WTC11 (cell line): ENCODE results near the gene TMEM181.
"Not testable (repeated sequence)": the region's sequence is repeated elsewhere in the genome, so short reads cannot be mapped to it uniquely, and the experiment has no call there.

Experiments
- ATF1 ChIP-seq: sonication (generic); formaldehyde crosslinking; IDR thresholded peaks from 2 replicates; pipeline ENCODE4 v1.8.1; 2023; ENCODE audit warnings: mild to moderate bottlenecking, moderate library complexity, missing genetic modification reagents
- CBFB ChIP-seq: sonication (generic); formaldehyde crosslinking; IDR thresholded peaks from 2 replicates; pipeline ENCODE4 v1.8.1; 2022; ENCODE audit warnings: mild to moderate bottlenecking, low read depth, missing genetic modification reagents
- CREB1 ChIP-seq: sonication (generic); formaldehyde crosslinking; IDR thresholded peaks from 2 replicates; pipeline ENCODE4 v1.8.0; 2023; ENCODE audit warnings: mild to moderate bottlenecking, missing genetic modification reagents
- CTCF ChIP-seq: fragments of 200-600 bp; IDR thresholded peaks from 2 replicates; pipeline ENCODE4 v1.8.0; 2022; ENCODE audit warnings: antibody characterized with exemption
- ETV6 ChIP-seq: sonication (generic); formaldehyde crosslinking; IDR thresholded peaks from 2 replicates; pipeline ENCODE4 v1.8.1; 2022; ENCODE audit warnings: mild to moderate bottlenecking, missing genetic modification reagents
- IRF2 ChIP-seq: sonication (generic); formaldehyde crosslinking; IDR thresholded peaks from 2 replicates; pipeline ENCODE4 v1.8.0; 2022; ENCODE audit warnings: low read depth, missing genetic modification reagents, borderline replicate concordance
- KAT7 ChIP-seq: sonication (generic); formaldehyde crosslinking; IDR thresholded peaks from 2 replicates; pipeline ENCODE4 v1.8.1; 2023; ENCODE audit warnings: missing genetic modification reagents, mild to moderate bottlenecking, borderline replicate concordance
- MXD4 ChIP-seq: fragments of 250-450 bp; sonication (Bioruptor Pico); IDR thresholded peaks from 2 replicates; pipeline ENCODE4 v1.8.0; 2021; ENCODE audit warnings: mild to moderate bottlenecking, moderate library complexity, borderline replicate concordance
- TCF7 ChIP-seq: sonication (generic); formaldehyde crosslinking; IDR thresholded peaks from 2 replicates; pipeline ENCODE4 v1.8.0; 2022; ENCODE audit warnings: mild to moderate bottlenecking, low read depth, missing genetic modification reagents, moderate library complexity
- TEAD4 ChIP-seq: sonication (generic); formaldehyde crosslinking; IDR thresholded peaks from 2 replicates; pipeline ENCODE4 v1.8.0; 2022; ENCODE audit warnings: mild to moderate bottlenecking, missing genetic modification reagents
- ZBTB43 ChIP-seq: sonication (generic); formaldehyde crosslinking; IDR thresholded peaks from 2 replicates; pipeline ENCODE4 v1.8.1; 2023; ENCODE audit warnings: mild to moderate bottlenecking, missing genetic modification reagents
- ZNF232 ChIP-seq: sonication (generic); formaldehyde crosslinking; IDR thresholded peaks from 2 replicates; pipeline ENCODE4 v1.8.0; 2022; ENCODE audit warnings: mild to moderate bottlenecking, missing genetic modification reagents
- TF ChIP-seq, protein P1 (sequence below): sonication (generic); formaldehyde crosslinking; IDR thresholded peaks from 2 replicates; pipeline ENCODE4 v1.8.0; 2022; ENCODE audit warnings: missing genetic modification reagents

DNA sequence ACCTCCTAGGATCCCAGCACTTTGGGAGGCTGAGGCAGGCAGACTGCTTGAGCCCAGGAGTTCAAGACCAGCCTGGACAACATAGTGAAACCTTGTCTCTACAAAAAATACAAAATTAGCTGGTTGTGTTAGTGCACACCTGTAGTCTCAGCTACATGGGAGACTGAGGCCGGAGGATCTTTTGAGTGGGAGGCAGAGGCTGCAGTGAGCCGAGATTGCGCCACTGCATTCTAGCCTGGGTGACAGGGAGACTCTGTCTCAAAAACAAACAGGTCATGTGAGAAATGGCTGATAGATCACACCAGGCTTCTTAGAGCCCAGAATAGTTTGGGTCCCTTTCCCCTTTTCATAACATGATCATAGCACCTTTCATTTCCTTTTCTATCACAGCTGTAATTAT lies 2.8 kb upstream of the TMEM181 start:
- not testable (repeated sequence) for TF ChIP-seq CTCF; TCF7 (CRISPR knock-in tag); ATF1 (CRISPR knock-in tag); KAT7 (CRISPR knock-in tag); IRF2; ZNF232; CBFB (CRISPR knock-in tag); TEAD4 (CRISPR knock-in tag); ETV6 (CRISPR knock-in tag); CREB1 (CRISPR knock-in tag); MXD4 (CRISPR knock-in tag); ZBTB43 (CRISPR knock-in tag)
- TF ChIP-seq, protein P1, sequence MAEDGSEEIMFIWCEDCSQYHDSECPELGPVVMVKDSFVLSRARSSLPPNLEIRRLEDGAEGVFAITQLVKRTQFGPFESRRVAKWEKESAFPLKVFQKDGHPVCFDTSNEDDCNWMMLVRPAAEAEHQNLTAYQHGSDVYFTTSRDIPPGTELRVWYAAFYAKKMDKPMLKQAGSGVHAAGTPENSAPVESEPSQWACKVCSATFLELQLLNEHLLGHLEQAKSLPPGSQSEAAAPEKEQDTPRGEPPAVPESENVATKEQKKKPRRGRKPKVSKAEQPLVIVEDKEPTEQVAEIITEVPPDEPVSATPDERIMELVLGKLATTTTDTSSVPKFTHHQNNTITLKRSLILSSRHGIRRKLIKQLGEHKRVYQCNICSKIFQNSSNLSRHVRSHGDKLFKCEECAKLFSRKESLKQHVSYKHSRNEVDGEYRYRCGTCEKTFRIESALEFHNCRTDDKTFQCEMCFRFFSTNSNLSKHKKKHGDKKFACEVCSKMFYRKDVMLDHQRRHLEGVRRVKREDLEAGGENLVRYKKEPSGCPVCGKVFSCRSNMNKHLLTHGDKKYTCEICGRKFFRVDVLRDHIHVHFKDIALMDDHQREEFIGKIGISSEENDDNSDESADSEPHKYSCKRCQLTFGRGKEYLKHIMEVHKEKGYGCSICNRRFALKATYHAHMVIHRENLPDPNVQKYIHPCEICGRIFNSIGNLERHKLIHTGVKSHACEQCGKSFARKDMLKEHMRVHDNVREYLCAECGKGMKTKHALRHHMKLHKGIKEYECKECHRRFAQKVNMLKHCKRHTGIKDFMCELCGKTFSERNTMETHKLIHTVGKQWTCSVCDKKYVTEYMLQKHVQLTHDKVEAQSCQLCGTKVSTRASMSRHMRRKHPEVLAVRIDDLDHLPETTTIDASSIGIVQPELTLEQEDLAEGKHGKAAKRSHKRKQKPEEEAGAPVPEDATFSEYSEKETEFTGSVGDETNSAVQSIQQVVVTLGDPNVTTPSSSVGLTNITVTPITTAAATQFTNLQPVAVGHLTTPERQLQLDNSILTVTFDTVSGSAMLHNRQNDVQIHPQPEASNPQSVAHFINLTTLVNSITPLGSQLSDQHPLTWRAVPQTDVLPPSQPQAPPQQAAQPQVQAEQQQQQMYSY (CRISPR knock-in tag): not testable (repeated sequence)
